Stimulated activated CD8-positive, alpha-beta memory T cell treated with anti-CD3 and anti-CD28 coated beads, Interleukin-4, amount 100 ng/mL, for 48 hours (primary cell): ENCODE results near the gene ARHGAP11B.
"Not testable (repeated sequence)": the region's sequence is repeated elsewhere in the genome, so short reads cannot be mapped to it uniquely, and the experiment has no call there.

ENCODE experiments used
- DNase-seq: peaks from one replicate; pipeline ENCODE4 v3.0.0-alpha.2; 2020

ARHGAP11B gene

GRCh38 chr15:30625436-30626193 lies at the start of gene ARHGAP11B:
Gene ARHGAP11B (plus strand): TSS chr15:30626128.
- peak; percentile 95 for DNase-seq

DNA sequence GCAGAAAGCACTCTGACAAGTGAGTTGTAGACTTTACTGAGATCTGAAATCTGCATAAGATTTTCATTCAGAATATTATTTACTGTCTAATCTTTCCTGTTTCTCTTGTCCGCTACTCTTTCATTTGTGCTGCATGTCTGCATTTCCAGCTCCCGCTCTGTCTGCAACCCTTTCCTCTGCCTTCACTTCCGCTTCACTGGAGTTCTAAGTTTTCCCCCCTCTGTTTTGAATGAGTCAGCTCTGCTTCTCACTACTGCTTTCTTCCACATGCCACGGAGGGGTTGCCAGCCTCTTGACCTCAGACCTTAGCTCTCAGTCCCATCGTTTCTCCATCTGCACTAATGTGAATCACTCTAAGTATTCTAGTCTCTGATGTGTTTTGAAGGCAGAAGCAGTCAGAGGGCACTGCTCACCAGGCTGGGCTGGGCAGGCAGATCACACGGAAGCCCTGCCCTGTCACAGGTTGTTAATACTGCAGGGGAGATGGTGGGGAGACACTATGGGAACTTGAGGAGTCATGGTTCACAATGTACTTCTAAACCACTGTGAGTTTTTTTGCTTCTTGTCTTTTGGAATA lies 46.4 kb upstream of the ARHGAP11B start:
- DNase-seq = not testable (repeated sequence)

DNA sequence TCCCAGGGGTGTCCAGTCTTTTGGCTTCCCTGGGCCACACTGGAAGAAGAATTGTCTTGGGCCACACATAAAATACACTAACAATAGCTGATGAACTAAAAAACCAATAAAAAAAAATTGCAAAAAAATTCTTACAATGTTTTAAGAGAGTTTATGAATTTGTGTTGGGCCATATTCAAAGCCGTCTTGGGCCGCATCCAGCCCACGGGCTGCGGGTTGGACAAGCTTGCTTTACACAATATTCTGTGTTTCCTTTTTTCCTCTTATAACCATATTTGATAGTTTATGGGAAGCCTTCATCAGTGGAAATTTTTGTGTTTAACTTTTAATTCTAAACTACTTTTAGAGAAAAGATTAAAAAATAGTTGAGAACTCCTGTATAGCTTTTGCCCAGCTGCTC lies 45.2 kb upstream of the ARHGAP11B start:
- DNase-seq = not testable (repeated sequence)

- not testable (repeated sequence) for DNase-seq
Measured at GRCh38 chr15:30598953-30599352, 27.0 kb upstream of the ARHGAP11B start.

DNA sequence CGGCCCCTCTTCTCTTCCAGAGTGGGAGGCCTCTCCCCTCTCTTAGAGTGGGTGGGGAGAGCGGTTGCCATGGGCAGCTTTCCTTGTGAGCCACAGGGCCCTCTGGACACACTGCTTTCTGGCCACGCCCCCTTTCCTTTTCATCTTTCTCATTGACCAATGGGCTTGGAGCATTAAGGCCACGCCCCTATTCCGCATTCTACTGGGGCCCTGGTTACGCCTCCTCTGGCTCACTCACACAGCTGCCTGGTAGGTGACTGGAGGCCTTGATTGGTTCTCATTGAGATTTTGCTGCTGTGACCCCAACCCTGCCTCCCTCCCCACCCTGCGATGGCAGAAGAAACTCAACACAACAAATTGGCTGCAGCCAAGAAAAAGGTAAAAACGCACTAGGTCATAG lies 22.1 kb upstream of the ARHGAP11B start, which contains the start of gene GOLGA8H:
TSS of gene GOLGA8H (plus strand) at position 233 of the 400 bp plus-strand sequence. CDS start at position 331, 98 bp downstream.
- DNase-seq = not testable (repeated sequence)

- not testable (repeated sequence) for DNase-seq
Measured at GRCh38 chr15:30612271-30612670, 13.7 kb upstream of the ARHGAP11B start.

DNA sequence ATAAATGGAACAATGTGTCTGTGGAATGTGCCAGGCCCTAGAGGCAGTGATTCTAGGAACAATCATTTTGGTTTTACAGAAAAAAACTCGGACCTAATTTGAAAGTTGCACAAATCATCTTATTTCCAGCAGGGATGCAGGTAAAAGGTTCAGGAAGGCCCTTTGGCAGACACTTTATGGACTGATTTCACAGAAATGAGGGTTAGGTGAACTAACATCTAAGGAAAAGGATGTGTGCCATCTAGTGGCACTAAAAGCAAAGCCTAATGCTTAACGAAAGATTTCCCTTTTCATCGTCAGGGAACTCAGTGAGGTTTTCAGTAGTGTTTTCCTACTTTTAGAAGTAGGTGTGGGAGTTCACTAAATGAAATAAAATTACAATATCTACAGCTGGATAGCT lies 4.6 kb upstream of the ARHGAP11B start:
- not testable (repeated sequence) for DNase-seq

DNA sequence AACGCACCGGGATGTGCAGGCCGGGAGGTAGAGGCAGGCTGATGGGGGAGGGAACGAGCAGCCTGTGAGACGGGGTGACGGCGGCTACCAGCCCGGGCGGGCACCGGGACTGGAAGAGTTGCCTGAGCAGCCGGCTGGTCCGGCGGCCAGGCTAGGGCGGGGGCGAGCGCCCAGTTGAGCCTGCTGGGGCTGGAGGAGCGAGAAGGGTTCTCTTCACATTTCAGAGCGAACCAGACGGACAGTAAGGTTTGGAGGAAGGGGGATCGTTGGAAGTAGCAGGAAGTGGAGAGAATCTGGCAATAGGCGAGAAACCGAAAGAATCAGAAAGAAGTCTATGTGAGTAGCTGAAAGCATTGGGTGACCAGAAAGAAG lies 252 bp downstream of the ARHGAP11B start:
- DNase-seq = peak; percentile 26

DNA sequence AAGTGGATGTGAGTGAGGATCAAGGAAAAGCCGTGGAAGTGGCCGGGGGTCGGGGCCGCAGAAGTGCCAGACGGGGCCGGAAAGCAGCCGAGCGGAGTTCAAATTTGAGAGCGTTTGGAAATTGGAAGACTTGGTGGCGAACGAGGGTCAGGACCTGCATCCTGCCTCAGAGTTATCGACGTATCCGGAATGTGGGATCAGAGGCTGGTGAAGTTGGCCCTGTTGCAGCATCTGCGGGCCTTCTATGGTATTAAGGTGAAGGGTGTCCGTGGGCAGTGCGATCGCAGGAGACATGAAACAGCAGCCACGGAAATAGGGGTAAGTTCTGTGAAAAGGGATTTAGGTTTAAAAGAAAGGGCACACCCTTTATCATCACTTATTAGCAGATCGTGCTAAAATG lies 704 bp downstream of the ARHGAP11B start:
- DNase-seq = not testable (repeated sequence)

DNA sequence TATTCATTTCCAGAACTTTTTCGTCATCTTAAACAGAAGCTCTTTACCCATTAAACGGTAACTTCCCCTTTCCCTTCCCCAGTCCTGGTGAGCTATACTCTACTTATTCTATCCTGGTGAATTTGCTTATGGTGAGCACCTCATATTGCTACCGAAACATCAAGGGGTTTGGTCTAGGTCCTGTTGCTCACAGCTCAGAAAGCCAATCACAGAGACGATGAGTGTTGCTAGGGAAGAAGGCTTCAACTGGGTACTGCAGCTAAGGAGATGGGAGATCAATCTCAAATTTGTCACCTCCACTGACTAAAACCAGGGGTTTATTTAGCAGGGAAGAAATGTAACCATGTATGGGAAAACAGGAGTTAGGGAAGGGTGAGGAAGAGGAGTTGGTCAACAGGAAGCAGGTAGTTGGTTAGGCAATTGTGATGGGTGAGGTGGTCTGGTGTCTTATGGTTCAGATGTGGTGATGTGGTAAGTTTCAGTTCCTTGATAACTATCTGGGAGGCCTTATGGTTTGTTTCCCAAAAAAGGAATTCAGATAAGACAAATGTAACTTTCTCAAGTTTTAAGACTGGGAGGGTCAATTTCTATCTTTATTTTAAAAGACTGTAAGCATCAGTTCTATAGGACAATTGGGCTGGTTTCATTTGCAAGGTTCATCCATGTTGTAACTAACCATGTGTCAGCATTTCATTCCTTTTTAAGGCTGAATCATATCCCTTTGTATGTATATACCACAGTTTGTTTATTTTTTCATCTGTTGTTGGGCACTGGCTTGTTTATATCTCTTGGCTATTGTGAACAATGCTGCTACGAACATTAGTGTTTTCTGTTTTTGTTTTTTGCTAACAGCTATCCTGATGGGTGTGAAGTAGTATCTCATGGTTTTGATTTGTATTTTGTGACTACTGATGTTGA lies 24.3 kb downstream of the ARHGAP11B start:
- no peak for DNase-seq

DNA sequence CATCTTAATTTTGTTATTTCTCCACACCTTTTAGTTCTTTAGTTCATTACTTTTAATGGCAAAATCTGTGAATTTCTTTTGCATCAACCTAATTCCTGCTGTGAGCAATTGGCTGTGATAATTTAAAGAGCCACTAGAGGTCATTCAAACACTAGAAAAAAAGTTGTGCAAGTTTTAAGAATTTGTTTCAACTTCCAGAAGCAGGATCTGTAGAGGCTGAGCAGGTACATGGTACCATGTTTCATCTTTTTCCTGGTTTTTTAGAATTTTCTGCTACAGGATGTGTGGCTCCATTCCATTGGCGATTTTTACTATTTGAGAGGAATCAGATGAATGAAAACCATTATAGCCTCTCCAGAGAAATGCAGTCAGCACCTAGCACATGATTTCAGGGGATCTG lies 35.2 kb downstream of the ARHGAP11B start:
- not testable (repeated sequence) for DNase-seq

DNA sequence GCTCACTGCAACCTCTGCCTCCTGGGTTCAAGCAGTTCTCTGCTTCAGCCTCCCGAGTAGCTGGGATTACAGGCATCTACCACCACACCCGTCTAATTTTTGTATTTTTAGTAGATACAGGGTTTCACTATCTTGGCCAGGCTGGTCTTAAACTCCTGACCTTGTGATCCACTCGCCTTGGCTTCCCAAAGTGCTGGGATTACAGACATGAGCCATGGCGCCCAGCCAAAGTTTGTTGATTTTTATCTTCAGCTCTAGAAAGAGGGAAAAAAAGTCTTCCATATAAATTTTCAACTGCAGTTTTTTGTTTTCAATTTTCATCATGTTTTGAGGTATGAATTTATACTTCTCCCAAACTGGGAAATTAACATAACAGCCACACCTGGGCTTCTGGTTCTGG lies 43.7 kb downstream of the ARHGAP11B start:
- DNase-seq = not testable (repeated sequence)

DNA sequence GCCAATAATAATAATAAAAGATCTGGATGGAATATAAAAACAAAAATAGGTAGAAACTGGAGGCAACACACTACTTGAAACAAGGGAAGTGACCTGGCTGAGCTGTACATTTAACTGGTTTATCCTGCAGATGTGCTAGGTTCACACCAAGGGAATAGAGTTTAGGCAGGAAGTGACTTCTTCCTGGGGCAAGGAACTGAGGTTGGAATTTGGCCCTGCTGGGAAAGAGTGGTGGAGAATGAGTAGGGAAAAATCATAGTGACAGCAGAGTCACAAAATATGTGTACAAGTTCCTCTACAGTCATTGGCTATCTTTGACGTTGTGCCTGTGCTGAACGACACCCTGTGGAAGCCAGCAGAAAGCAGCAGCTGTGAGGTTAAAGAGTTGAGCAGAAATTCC lies 44.1 kb downstream of the ARHGAP11B start:
- DNase-seq = no peak

- no peak for DNase-seq
Measured at GRCh38 chr15:30671309-30671708, 45.4 kb downstream of the ARHGAP11B start.

- DNase-seq = no peak
Measured at GRCh38 chr15:30675126-30675525, 49.2 kb downstream of the ARHGAP11B start.

DNA sequence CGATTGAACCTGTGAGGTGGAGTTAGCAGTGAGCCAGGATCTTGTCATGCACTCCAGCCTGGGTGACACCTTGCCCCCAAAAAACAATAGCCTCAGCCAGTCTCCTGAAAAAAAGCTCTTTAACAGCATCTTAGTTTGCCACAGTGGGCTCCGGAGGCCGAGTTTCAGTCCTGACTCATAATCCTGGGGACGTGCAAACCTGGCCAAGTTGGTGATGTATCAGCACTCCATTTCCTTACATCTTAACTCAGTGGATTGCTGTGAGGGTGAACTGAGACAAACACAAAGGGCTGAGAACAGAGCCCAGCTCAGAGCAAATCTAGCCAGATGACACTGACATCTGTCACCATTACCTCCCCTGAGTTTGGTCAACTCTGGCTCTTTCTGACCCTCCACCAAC lies 50.0 kb downstream of the ARHGAP11B start:
- DNase-seq = not testable (repeated sequence)

DNA sequence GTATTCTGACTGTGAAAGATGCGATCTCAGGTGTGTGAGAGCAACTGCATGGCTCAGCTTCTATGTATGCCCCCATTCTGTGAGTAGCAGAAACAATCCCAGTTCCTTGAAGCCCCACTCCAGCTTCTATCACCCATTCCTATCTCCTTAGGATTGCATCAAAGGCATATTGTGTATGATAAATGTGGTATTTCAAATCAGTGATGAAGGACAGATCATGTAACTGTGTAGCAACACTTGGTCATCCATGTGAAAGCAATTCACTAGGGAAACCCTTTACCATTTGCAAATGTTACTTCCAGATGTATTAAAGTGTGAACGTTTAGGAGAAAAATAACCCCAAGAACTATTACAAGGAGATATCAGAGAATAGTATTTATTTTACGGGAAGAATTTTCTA lies 55.1 kb downstream of the ARHGAP11B start:
- DNase-seq = not testable (repeated sequence)

- DNase-seq = not testable (repeated sequence)
Measured at GRCh38 chr15:30685709-30686285, 59.9 kb downstream of the ARHGAP11B start.

DNA sequence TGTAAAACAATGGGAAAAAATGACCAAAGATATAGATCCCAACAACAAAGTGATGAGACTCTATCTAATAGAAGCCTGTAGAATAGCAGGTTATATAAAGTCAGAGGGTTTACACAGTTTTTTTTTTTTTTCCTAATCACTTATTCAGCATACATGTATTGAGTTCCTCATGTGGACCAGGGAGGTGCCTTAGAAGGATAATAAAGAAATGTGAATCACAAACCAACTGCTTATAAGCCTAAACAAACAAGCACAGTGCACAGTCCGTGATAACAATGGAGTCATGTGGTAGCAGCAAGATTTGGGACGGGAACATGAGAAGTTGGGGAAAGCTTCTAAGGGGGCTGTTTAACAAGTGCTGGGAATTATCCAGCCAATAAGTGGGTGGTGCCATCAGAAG lies 60.7 kb downstream of the ARHGAP11B start:
- DNase-seq = not testable (repeated sequence)
